ENCODE results near the gene TMEM97.

GRCh38 chr17:28270926-28271325 is 48.1 kb upstream of the TMEM97 start:
- TF ChIP-seq, protein P1, sequence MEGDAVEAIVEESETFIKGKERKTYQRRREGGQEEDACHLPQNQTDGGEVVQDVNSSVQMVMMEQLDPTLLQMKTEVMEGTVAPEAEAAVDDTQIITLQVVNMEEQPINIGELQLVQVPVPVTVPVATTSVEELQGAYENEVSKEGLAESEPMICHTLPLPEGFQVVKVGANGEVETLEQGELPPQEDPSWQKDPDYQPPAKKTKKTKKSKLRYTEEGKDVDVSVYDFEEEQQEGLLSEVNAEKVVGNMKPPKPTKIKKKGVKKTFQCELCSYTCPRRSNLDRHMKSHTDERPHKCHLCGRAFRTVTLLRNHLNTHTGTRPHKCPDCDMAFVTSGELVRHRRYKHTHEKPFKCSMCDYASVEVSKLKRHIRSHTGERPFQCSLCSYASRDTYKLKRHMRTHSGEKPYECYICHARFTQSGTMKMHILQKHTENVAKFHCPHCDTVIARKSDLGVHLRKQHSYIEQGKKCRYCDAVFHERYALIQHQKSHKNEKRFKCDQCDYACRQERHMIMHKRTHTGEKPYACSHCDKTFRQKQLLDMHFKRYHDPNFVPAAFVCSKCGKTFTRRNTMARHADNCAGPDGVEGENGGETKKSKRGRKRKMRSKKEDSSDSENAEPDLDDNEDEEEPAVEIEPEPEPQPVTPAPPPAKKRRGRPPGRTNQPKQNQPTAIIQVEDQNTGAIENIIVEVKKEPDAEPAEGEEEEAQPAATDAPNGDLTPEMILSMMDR (IDR thresholded peaks at IDR 0.05) = no peak
- TF ChIP-seq EP300 (IDR thresholded peaks at IDR 0.05) = no peak
- no peak for TF ChIP-seq POLR2A (IDR thresholded peaks at IDR 0.05)

Measured in ovary (tissue), 3 donors.